Thyroid gland (tissue), 4 donors: Measurements from ENCODE around the gene SPNS3. TPM values are rescaled to one million over a fixed set of nuclear protein-coding genes. Genes with fewer than 3 reads are reported as not detected.
A peak's percentile ranks its signal among the peaks of the same experiment; 100 is the strongest.

Source experiments
- DNase-seq, 2 donors: peaks; one replicate each; pipeline ENCODE4 v3.0.0-alpha.2; 2019
- H3K27ac ChIP-seq, 3 donors: fragments of 200-600 bp; sonication (generic); 1 replicate in 2 of 3; 2 replicates in 1 of 3; pipeline ENCODE4 v1.5.1; 2016 to 2019; ENCODE audit warnings: mild to moderate bottlenecking in 1 of 3, moderate library complexity in 1 of 3
- H3K27me3 ChIP-seq: fragments of 200-600 bp; sonication (generic); one replicate; pipeline ENCODE4 v1.5.1; 2019
- H3K36me3 ChIP-seq, 2 donors: fragments of 200-600 bp; sonication (generic); one replicate each; pipeline ENCODE4 v1.5.1; 2016 to 2019
- H3K4me1 ChIP-seq, 2 donors: fragments of 200-600 bp; sonication (generic); one replicate each; pipeline ENCODE4 v1.5.1; 2017 to 2019
- H3K4me3 ChIP-seq, 3 donors: fragments of 200-600 bp; sonication (generic); replicated peaks in 1 of 3; 1 replicate in 2 of 3; 2 replicates in 1 of 3; pipeline ENCODE4 v1.5.1; 2016; ENCODE audit warnings: mild to moderate bottlenecking in 1 of 3
- H3K9me3 ChIP-seq: fragments of 200-600 bp; sonication (generic); one replicate; pipeline ENCODE4 v1.5.1; 2017
- POLR2A ChIP-seq, 2 donors: fragments of 450-650 bp; IDR thresholded peaks; one replicate each; pipeline ENCODE4 v1.6.1; 2017; ENCODE audit warnings: antibody characterized with exemption in 2 of 2, mild to moderate bottlenecking in 2 of 2, moderate library complexity in 1 of 2
- WGBS, 2 donors: methylation state at CpG; one replicate each; pipeline ENCODE4 v1.1.5; 2017; 5-methylcytosine and 5-hydroxymethylcytosine counted together
- intact Hi-C: fragments of 100-400 bp; cut with DNase I; formaldehyde crosslinking; loops from one replicate; pipeline ENCODE4 v1.15.1; 2023
- total RNA-seq, 4 donors: library from RNA; depleted of rRNA; stranded (reverse); fragments of >200 nt; gene quantifications; one replicate each; pipeline ENCODE4 v1.2.3, GENCODE V29; 2016
- TF ChIP-seq, protein P1 (sequence below), 6 experiments: fragments of 200-600 bp in 3 of 6; fragments of 450-650 bp in 3 of 6; sonication (generic) in 3 of 6; IDR thresholded peaks; one replicate each; pipeline ENCODE4 v1.5.1; 2016 to 2019; ENCODE audit warnings: antibody characterized with exemption in 6 of 6, mild to moderate bottlenecking in 2 of 6, inconsistent platforms in 1 of 6, moderate library complexity in 1 of 6

The SPNS3 gene
- total RNA-seq, 4 donors from 2014 or later: 0.54 TPM; not detected in 3

- no peaks in the 10 kb centered on the region for H3K27me3 ChIP-seq
- 37 to 46% methylated on average over 15 to 18 of the region's 19 CpGs for WGBS, 2 donors
- H3K4me1 ChIP-seq: peaks cover 0 to 53% of the 10 kb centered on the region in 2 donors
- TF ChIP-seq, protein P1, sequence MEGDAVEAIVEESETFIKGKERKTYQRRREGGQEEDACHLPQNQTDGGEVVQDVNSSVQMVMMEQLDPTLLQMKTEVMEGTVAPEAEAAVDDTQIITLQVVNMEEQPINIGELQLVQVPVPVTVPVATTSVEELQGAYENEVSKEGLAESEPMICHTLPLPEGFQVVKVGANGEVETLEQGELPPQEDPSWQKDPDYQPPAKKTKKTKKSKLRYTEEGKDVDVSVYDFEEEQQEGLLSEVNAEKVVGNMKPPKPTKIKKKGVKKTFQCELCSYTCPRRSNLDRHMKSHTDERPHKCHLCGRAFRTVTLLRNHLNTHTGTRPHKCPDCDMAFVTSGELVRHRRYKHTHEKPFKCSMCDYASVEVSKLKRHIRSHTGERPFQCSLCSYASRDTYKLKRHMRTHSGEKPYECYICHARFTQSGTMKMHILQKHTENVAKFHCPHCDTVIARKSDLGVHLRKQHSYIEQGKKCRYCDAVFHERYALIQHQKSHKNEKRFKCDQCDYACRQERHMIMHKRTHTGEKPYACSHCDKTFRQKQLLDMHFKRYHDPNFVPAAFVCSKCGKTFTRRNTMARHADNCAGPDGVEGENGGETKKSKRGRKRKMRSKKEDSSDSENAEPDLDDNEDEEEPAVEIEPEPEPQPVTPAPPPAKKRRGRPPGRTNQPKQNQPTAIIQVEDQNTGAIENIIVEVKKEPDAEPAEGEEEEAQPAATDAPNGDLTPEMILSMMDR (IDR thresholded peaks at IDR 0.05): no peak
- no peak for TF ChIP-seq POLR2A (IDR thresholded peaks at IDR 0.05)
- no peak overlapping the region for H3K4me3 ChIP-seq
- H3K36me3 ChIP-seq: peaks cover 11 to 17% of the 10 kb centered on the region in 2 donors
- peak in 1 of 2 donors; percentile 24 for DNase-seq
- intact Hi-C loops: loop anchor here (10.0 kb wide), 1 partner anchor 91 kb away; no protein-coding TSS in a partner anchor
- no peaks in the 10 kb centered on the region for H3K9me3 ChIP-seq
- H3K27ac ChIP-seq: peak overlapping the region in 1 of 3 donors; percentile 45
These were observed 102.6 kb downstream of the SPNS3 start for GRCh38 chr17:4536259-4536741.

DNA sequence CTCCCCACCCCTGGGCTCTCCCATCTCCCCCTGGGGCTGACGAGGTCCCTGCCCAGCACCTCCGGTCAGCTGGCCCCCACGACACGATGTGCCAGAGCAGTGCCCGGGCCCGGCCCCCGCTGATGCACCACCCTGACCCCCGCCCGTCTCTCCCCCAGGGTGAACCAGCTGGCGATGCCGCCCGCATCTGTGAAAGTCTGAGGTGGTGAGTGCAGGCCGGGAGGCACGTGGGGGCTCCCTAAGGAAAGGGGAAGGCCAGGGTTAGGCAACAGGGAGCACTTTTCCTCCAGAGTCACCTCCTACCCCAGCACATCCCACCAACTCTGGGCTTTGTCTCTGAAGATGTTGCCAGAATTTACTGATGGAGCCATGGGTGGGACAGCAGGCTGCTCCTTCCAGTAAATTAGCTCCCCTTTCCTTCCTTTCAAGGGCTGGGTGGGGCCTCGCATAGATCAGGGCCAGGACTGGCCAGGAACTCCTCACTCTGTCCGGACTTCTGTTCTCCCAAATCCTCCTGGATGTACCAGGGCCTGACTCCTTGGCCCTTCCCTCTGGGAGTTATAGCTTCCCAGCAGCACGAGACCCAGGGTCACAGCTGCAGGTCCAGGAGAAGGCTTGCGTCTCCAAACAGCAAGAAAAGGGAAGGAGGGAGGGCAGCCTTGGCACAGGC, 103.1 kb downstream of the SPNS3 start:
- intact Hi-C loops: loop anchor here (10.0 kb wide), 1 partner anchor 92 kb away; no protein-coding TSS in a partner anchor

More for the DNA sequence above, 103.1 kb downstream of the SPNS3 start:
- no peaks in the 10 kb centered on the region for H3K27me3 ChIP-seq
- TF ChIP-seq POLR2A (IDR thresholded peaks at IDR 0.05): no peak
- TF ChIP-seq, protein P1 (IDR thresholded peaks at IDR 0.05): no peak
- H3K4me1 ChIP-seq: peaks cover 0 to 53% of the 10 kb centered on the region in 2 donors
- H3K36me3 ChIP-seq: peaks cover 16 to 23% of the 10 kb centered on the region in 2 donors
- H3K9me3 ChIP-seq: no peaks in the 10 kb centered on the region
- peak overlapping the region in 2 of 3 donors; percentile 36 to 45 for H3K27ac ChIP-seq
- DNase-seq: no peak
- no peak overlapping the region for H3K4me3 ChIP-seq
- 66 to 76% methylated on average over 18 of the region's 18 CpGs for WGBS, 2 donors

Other genes starting within 250 kb of the SPNS3 start
- gene ANKFY1, start 170.0 kb upstream of the SPNS3 start, total RNA-seq: 10 to 100 TPM; 36.8 to 51.3 (median 46.3) TPM
- gene UBE2G1, start 67.3 kb upstream of the SPNS3 start, total RNA-seq: 10 to 100 TPM; 39.1 to 58.0 (median 49.4) TPM
- 10 to 100 TPM in 1 of 4 donors, 1 to 10 TPM in 3; 5.6 to 16.3 (median 8.1) TPM for gene SPNS2, start 64.9 kb downstream of the SPNS3 start, total RNA-seq
- 10 to 100 TPM; 23.5 to 50.2 (median 37.6) TPM for gene MYBBP1A, start 121.4 kb downstream of the SPNS3 start, total RNA-seq
- gene GGT6, start 126.6 kb downstream of the SPNS3 start, total RNA-seq: 1 to 10 TPM in 1 of 4 donors, under 1 TPM in 1, not detected in 2; 0.56 to 1.3 TPM
- gene SMTNL2, start 150.6 kb downstream of the SPNS3 start, total RNA-seq: under 1 TPM; 0.44 to 0.81 (median 0.67) TPM
- gene ALOX15, start 207.7 kb downstream of the SPNS3 start, total RNA-seq: not detected